HG03025 (cell line): ENCODE measurements around the gene NFATC1.

Experiments
- ATAC-seq: cut with Tn5 transposase; IDR thresholded peaks from one replicate; pipeline ENCODE4 v1.9.1; 2021; ENCODE audit warnings: mild to moderate bottlenecking, moderate library complexity; ENCODE audit not compliant: unreplicated experiment, low FRiP score

NFATC1 gene

DNA sequence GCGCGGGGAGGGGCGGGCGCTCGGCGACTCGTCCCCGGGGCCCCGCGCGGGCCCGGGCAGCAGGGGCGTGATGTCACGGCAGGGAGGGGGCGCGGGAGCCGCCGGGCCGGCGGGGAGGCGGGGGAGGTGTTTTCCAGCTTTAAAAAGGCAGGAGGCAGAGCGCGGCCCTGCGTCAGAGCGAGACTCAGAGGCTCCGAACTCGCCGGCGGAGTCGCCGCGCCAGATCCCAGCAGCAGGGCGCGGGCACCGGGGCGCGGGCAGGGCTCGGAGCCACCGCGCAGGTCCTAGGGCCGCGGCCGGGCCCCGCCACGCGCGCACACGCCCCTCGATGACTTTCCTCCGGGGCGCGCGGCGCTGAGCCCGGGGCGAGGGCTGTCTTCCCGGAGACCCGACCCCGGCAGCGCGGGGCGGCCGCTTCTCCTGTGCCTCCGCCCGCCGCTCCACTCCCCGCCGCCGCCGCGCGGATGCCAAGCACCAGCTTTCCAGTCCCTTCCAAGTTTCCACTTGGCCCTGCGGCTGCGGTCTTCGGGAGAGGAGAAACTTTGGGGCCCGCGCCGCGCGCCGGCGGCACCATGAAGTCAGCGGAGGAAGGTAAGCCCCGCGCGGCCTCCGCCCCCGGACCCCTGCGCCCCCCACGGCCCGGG lies at the start of gene NFATC1:
Gene NFATC1, plus strand, starts transcription at position 170 of the 644 bp plus-strand sequence. Its CDS starts 295 bp downstream, at position 465.
- no peak for ATAC-seq

DNA sequence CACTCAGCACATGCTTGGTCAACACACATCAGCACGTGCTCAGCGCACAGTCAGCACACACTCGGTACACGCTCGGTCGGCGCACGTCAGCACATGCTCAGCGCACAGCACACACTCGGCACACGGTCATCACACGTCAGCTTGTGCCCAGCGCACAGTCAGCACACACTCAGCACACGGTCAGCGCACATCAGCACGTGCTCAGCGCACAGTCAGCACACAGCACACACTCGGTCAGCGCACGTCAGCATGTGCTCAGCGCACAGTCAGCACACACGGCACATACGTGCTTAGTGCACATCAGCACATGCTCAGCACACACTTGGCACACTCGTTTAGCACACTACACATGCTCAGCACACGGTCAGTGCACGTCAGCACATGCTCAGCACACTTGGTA lies 49.7 kb upstream of the NFATC1 start:
- no peak for ATAC-seq

DNA sequence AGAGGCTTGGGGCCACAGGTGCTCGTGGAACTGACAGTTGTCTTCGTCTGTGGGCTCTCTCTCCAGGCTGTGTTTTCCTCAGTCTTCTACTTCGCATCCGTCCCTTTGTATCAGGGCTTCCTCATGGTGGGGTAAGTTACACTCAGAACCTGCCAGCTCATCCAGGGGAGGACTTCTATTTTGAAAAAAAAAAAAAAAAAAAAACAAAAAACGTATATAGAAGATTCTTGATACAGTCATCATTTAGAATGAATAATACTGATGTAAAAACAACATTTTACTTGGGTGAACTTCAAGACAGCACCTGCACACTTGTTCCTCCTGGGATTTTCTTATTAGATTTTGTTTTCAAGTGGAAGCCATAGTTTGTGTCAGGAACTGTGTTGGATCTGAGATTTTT lies 47.7 kb upstream of the NFATC1 start:
- no peak for ATAC-seq

DNA sequence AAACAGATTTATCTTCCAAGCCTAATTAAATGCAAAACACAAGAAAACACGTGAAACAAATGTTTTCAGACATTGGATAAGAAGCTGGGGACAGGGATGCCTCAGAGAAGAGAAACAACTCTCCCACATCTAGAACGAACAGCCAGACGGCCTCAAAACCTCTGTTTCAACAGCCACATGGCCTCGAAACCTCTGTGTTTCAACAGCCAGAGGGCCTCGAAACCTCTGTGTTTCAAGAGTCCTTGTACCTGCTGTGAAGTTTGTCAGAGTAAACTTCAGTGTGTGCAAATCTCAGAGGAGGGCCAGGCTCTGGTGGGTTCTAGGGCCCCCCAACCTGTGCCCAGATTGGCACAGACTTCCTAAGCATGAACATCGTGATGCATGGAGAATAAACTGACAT lies 43.3 kb upstream of the NFATC1 start:
- no peak for ATAC-seq

DNA sequence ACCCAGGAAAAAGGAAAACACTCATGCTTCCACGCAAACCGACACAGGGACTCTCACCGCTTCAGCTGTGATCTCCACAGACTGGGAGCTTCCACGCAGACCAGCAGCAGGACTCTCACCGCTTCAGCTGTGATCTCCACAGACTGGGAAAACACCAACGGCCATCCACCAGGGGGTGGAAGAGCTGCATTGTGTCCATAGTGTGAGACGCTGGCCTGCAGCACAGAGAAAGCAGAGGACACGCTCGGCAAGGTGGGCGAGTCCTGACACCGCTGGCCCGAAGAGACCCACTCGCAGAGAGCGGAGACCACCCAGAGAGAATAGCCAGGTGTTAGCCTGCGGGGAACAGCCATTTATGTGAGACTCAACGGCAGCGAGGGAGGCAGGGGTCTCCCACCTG lies 42.5 kb upstream of the NFATC1 start:
- ATAC-seq: no peak

DNA sequence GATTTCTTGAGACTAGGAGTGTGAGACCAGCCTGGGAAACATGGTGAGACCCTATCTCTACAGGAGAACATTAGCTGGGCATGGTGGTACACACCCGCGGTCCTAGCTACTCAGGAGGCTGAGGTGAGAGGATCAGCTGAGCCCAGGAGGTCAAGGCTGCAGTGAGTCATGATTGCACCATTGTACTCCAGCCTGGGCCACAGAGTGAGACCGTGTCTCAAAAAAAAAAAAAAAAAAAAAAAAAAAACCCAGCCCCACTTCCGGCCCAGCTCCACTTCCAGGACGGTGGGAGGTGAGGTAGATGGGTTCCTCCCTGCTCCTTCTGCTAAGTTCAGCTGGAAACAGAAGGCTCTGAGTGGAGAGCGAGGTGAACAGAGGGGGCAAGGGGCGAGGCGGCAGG lies 41.4 kb upstream of the NFATC1 start:
- no peak for ATAC-seq

DNA sequence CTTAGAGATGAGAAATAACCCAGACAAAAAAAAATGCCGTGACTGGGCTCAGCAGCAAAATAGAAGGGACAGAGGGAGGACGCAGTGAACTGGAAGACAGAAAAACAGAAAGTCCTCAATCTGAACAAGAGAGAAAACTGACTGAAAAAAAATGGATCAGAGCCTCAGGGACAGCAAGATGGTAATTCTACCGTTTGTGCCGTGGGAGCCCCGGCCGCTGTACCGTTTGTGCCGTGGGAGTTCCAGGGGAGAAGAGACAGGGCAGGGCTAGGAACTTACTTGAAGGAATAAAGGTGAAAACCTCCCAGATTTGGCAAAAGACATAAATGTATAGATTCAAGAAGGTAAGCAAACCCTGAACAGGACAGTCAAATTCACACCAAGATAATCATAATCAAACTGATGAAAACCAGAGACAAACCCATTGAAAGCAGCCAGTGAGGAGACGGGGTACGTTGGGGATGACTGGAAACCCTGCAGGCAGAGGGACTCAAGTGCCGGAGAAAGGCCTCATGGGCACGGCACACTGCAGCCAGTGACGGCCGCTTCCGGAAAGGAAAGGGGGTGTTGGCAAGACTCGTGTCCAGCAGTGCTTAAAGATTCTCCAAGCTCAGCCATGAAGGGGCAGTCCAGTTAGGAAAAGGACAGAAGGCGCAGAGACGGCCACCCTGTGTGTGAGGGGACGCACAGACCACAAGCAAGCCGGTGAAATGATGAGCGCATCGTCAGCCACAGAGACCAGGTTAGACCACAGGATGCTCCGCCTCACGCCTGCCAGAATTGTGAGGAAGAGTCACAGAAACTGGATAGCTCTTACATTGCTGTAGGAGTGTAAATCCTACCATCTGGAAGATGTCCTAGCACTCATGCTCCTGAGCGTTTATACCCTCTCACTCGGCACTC lies 40.0 kb upstream of the NFATC1 start:
- ATAC-seq: no peak

DNA sequence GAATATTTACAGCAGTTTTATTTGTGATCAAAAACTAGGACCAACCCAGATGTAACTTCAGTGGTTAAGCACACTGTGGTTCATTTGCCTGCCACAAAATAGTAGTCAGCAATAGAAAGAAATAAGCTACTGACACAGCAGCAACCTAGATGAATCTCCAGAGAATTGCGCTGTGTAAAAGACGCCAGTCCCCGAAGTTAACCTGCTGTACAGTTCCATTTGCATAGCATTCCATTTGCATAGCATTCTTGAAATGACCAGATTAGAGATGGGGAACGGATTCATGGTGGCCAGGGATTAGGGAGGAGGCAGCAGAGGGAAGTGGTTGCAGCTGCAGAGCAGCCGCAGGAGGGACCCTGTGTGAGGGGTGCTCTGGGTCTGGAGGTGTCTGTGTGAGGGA lies 39.3 kb upstream of the NFATC1 start:
- ATAC-seq: peak; percentile 69

DNA sequence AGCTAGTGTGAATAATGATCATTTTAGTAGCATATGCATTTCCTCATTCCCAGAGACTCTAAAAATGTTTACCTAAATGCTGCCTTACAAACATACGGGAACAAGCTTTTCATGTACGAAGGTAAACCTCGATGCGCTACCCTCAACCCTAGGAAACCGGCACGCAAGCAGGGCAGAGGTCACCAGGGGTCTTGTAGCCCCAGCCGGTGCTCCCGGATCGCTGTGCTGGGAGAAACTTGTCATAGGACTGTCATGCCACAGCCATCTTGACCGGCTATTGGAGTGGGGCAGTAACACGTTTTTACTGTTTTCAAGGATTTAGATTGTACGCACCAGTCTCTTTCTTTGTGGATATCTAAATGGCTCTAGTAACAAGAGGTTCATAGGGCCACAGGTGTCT lies 34.8 kb upstream of the NFATC1 start:
- no peak for ATAC-seq

DNA sequence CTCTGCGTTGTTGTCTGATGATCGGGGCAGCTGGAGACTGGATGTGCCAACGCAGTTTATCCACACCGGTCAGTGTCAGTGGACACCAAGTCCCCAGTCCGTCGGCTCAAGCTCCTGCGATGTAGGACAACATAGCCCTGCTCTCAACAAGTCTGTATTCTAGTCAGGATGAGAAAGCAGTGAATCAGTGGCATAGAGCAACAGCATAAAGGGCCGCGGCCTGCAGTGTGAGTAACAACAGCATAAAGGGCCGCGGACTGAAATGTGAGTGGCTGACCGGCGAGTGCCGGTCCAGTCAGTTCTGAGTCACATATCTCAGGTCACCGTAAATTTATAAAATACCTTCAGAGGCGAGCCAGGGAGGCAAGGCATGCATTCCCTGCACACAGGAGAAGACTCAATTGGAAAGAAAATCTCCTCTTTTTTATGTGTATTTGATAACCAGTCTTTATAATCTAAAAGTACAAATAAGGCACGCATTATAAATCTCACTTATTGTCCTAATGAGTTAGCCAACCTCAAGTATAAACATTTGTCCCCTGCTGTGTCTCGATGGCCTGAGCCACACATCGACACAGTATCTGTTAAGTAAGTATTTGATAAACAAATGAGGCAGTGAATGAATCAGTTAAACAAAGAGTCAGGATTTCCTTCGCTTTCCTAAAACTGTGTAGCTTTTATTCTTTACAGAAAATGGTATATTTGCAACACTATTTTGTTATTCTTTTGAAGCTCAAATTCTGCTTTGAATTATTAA lies 33.8 kb upstream of the NFATC1 start:
- no peak for ATAC-seq

DNA sequence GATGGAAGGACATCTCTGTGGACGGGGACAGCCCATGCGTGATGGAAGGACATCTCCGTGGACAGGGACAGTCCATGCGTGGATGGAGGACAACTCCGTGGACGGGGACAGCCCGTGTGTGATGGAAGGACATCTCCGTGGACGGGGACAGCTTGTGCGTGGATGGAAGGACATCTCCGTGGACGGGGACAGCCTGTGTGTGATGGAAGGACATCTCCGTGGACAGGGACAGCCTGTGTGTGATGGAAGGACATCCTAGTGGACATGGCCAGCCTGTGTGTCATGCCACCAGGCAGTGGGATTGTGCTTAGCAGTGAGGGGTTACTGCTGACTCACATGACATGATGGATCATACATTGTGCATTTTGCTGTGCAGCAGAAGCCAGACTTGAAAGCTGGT lies 30.0 kb upstream of the NFATC1 start:
- ATAC-seq: no peak

DNA sequence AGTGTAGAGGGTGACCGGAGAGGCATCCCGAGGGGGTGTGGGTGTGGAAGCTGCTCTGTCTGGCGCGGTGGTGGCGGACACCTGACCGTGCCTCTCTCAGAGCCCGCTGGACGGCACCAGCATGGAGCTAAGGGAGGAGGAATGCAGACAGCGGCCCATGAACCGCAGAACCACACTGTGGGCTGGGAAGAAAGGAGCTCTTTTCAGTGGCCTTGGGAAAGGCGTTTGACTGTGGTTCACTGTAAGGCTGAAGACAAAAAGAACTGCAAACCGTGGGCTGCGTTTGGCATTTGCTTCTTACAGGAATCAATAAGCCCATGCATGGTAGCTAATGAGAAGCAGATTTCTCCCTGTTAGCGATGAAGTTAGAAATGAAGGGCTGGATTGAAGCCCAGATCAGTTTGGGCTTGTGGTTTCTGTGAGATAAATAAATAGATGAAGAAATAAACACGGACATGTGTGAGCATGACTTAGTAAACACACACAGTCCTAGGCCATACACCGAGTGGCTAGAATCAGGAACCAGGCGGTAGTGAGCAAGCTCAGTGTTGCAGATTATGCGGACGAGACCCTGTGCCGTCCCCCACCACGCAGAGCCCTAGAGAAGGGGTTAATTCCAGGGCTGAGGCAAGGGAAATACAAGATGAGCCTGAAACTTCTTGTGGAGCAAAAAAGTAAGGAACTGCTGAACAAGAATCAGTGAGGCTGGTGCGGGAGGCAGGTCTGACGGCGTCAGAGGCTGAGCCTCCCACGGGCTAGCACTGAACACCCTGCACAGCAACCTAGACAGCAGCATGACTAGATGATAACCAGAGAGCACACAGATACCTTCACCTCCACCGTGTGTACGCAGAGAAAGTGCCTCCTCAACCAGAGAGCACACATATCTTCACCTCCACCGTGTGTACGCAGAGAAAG lies 29.3 kb upstream of the NFATC1 start:
- ATAC-seq: no peak

DNA sequence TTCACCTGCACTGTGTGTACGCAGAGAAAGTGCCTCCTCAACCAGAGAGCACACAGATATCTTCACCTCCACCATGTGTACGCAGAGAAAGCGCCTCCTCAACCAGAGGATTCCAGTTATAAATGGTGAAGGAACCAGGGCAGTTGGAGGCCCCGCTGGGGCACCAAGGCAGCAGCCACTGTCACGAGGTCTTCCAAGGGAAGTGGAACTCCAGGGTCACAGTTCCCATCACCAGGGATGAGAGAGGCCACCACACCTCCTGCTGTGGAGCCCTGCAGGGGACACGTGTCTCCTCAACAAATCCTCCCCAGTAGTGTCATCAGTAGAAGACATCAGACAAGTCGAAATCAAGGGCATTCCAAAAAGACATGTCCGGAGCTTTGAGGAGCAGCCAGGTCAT lies 28.2 kb upstream of the NFATC1 start:
- ATAC-seq: no peak

DNA sequence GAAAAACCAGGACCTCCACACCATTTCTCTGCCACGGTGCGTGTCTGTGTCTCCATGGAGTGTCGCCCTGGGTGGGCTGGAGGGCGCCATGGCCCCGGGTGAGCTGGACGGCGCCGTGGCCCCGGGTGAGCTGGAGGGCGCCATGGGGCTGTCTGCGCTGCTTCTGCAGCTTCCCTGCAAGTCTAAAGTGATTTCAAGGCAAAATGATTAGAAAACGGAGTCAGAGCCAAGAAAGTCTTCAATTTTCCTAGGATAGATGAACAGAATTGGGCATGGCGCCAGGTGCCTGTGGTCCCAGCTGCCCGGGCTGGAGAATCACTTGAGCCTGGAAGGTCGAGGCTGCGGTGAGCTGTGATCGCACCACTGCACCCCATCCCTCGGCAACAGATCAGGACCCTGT lies 27.7 kb upstream of the NFATC1 start:
- ATAC-seq: no peak

DNA sequence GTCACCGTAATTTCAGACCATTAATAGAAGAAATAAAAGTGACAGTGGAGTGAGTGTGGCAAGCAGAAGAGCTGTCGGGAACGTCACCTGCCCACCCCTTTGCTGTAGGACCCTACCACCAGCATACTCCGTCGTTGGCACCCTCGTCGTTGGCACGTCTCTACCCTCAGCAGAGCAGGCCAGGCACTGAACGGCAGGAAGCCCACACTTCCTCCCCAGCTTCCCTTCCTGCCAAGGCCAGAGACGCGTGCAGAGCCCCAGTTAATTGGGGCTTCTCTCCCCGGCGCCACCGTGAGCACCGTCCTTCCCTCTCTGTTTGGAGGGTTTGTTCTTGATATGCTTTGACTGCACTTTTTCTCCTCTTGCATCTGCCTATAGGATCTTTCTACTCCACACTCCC lies 27.0 kb upstream of the NFATC1 start:
- no peak for ATAC-seq

DNA sequence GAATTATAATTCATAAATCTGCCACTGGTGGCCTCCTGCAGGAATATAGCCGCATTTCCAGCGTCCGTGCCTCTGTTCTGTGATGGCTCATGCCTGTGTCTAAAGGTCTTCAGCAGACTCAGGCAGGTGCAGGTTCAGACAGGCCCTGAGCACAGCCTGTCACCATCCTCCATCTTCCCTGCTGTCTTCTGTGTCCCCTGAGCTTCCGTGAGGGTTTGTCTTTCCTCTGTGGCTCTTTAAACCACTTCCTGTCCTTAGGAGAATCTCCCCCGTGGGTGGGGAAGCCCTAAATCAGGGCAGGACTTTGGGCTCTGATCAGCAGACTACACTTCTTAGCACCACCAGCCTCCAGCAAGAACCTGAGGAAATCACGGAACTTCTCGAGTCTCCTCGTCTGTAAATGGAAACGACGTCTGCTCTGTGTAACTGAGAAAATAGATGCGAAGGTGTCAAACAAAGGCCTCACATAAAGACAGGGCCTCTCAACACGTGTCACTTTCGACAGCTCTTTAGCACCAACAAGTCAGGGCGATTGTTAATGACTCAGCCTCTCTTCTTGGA lies 24.1 kb upstream of the NFATC1 start:
- ATAC-seq: no peak

DNA sequence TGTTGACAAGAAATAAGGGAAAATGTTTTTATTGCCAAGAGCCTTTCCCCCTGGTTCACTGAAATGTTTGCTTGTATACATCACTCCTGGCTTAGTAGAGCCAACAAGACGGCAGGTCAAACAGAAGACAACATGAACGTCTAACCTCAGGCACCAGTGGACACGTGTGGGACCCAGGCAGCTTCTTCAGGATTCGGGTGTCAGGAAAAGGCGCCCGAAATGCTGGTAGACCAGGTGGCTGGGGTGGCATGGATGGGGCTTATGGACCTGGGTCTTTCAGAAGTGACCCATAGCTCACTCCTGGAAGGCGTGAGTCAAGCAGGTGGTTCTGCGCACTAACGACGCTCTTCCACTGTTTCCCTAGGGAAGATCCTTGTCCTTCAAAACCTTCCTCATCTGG lies 23.3 kb upstream of the NFATC1 start:
- no peak for ATAC-seq

DNA sequence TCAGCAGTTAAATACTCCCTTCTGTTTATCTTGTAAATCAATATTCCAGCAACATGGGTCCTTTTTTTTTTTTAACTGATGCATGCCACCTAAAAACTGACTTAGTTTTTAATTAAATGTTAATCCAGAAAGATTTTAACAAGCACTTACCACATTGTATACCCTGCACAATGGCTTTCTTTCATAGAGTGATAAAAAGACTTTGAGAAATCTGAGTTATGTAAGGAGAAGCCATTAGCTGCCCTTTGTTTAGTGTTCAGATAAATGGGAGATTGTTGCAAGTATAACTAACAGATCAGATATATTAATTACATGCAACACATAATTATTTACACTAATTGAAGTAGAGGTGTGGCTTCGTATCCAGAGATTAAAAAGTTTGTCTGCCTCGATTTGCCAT lies 22.7 kb upstream of the NFATC1 start:
- ATAC-seq: no peak

DNA sequence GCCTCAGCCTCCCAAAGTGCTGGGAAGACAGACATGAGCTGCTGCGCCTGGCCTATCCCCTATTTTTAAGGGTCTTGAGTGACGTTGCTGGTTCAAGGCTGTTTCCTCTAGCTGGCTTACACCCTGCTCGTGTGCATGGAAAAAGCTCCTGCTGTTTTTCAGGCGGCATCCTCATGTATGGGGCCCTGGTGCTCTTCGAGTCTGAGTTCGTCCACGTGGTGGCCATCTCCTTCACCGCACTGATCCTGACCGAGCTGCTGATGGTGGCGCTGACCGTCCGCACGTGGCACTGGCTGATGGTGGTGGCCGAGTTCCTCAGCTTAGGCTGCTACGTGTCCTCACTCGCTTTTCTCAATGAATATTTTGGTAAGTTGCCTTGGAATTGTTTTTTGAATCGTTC lies 22.0 kb upstream of the NFATC1 start:
- ATAC-seq: no peak
